ENCODE results near the gene PDE4A.

DNA sequence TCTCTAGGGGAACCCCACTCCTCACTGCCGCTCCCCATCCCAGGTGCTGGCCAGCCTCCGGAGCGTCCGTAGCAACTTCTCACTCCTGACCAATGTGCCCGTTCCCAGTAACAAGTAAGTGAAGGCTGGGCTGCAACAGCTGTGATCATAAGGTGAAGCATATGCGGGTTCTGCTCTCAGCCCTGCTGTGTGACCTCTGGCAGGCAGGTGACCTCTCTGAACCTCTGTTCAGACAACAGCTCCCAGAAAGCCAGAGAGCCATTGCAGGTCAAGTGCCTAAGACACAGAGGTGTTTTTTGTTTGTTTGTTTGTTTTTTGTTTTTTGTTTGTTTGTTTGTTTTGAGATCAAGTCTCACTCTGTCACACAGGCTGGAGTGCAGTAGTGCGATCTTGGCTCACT lies 28.7 kb downstream of the PDE4A start:
- no peak for TF ChIP-seq EZH2 (IDR thresholded peaks at IDR 0.05; ENCODE audit: low read length, missing control alignments)
- TF ChIP-seq CTCF (conservative IDR thresholded peaks at IDR 0.05 in 1 of 2, IDR thresholded peaks at IDR 0.05 in 1 of 2; ENCODE audit: low read depth in 1 of 2, low read length in 2 of 2): no peak

Data from fibroblast of lung (primary cell).